ENCODE results near the gene AKT2. TPM values are rescaled to one million over a fixed set of nuclear protein-coding genes. Genes with fewer than 3 reads are reported as not detected.

AKT2 gene
- total RNA-seq, 1 donor from 2014 or later, result 85.1 TPM

GRCh38 chr19:40309666-40310065 lies 24.5 kb upstream of the AKT2 start:
- Histone ChIP-seq H4K20me1 (ENCODE audit: low read depth) (no peaks in the 10 kb centered on the region), H3K4me1 (no peaks in the 10 kb centered on the region), H2AFZ (replicated peaks) (no peak overlapping the region), H3K27ac (no peak overlapping the region), H3K9me3 (ENCODE audit: low read depth) (no peaks in the 10 kb centered on the region), H3K36me3 (no peaks in the 10 kb centered on the region), H3K4me2 (no peak overlapping the region), H3F3A (ENCODE audit: low read depth) (no peaks in the 10 kb centered on the region), H3K27me3 (no peaks in the 10 kb centered on the region), H3K4me3 (no peak overlapping the region), H3K9ac (no peak overlapping the region), H3K79me2 (ENCODE audit: low read depth) (no peaks in the 10 kb centered on the region)
- TF ChIP-seq CTCF (IDR thresholded peaks at IDR 0.05) (no peak), EZH2phosphoT487 (IDR thresholded peaks at IDR 0.05) (no peak), EZH2 (IDR thresholded peaks at IDR 0.05) (no peak)
- H3K9me3 Mint-ChIP-seq, result no peaks in the 10 kb centered on the region
- H3K4me3 Mint-ChIP-seq, result no peak overlapping the region
- DNase-seq (ENCODE audit: low spot score), result no peak
- peaks cover 4% of the 10 kb centered on the region for H3K27me3 Mint-ChIP-seq (ENCODE audit: insufficient read depth, low read depth)
- H3K27ac Mint-ChIP-seq, result no peak overlapping the region
- H3K4me1 Mint-ChIP-seq, result peaks cover 3% of the 10 kb centered on the region
- no peaks in the 10 kb centered on the region for H3K36me3 Mint-ChIP-seq

GRCh38 chr19:40305403-40305802 lies 20.3 kb upstream of the AKT2 start:
- Histone ChIP-seq H3K4me2 (no peak overlapping the region), H3K4me3 (no peak overlapping the region), H3K79me2 (ENCODE audit: low read depth) (no peaks in the 10 kb centered on the region), H2AFZ (replicated peaks) (no peak overlapping the region), H4K20me1 (ENCODE audit: low read depth) (no peaks in the 10 kb centered on the region), H3K36me3 (no peaks in the 10 kb centered on the region), H3K27me3 (no peaks in the 10 kb centered on the region), H3K4me1 (no peaks in the 10 kb centered on the region), H3F3A (ENCODE audit: low read depth) (no peaks in the 10 kb centered on the region), H3K27ac (no peak overlapping the region), H3K9me3 (ENCODE audit: low read depth) (no peaks in the 10 kb centered on the region), H3K9ac (no peak overlapping the region)
- Mint-ChIP-seq H3K9me3 (no peaks in the 10 kb centered on the region), H3K4me1 (peaks cover 3% of the 10 kb centered on the region), H3K27ac (no peak overlapping the region), H3K27me3 (ENCODE audit: insufficient read depth, low read depth) (peaks cover 4% of the 10 kb centered on the region), H3K36me3 (no peaks in the 10 kb centered on the region), H3K4me3 (no peak overlapping the region)
- DNase-seq (ENCODE audit: low spot score), result peak; percentile 90
- TF ChIP-seq CTCF (IDR thresholded peaks at IDR 0.05) (peak; percentile 88), EZH2 (IDR thresholded peaks at IDR 0.05) (no peak)

GRCh38 chr19:40304306-40304705 lies 19.2 kb upstream of the AKT2 start:
- no peaks in the 10 kb centered on the region for H3K36me3 Mint-ChIP-seq
- no peak overlapping the region for H3K4me3 Mint-ChIP-seq
- Histone ChIP-seq H3F3A (ENCODE audit: low read depth) (no peaks in the 10 kb centered on the region), H3K27me3 (no peaks in the 10 kb centered on the region), H3K79me2 (ENCODE audit: low read depth) (no peaks in the 10 kb centered on the region), H4K20me1 (ENCODE audit: low read depth) (no peaks in the 10 kb centered on the region), H3K36me3 (no peaks in the 10 kb centered on the region), H3K4me2 (no peak overlapping the region), H3K4me3 (no peak overlapping the region), H2AFZ (replicated peaks) (no peak overlapping the region), H3K9me3 (ENCODE audit: low read depth) (no peaks in the 10 kb centered on the region), H3K4me1 (no peaks in the 10 kb centered on the region), H3K27ac (no peak overlapping the region), H3K9ac (no peak overlapping the region)
- TF ChIP-seq EZH2phosphoT487 (IDR thresholded peaks at IDR 0.05) (no peak), CTCF (IDR thresholded peaks at IDR 0.05) (no peak), EZH2 (IDR thresholded peaks at IDR 0.05) (no peak)
- H3K27me3 Mint-ChIP-seq (ENCODE audit: insufficient read depth, low read depth), result peaks cover 4% of the 10 kb centered on the region
- H3K9me3 Mint-ChIP-seq, result no peaks in the 10 kb centered on the region
- H3K4me1 Mint-ChIP-seq, result peaks cover 3% of the 10 kb centered on the region
- no peak overlapping the region for H3K27ac Mint-ChIP-seq
- no peak for DNase-seq (ENCODE audit: low spot score)
